GM19099 (cell line): Measurements from ENCODE around the gene SNX25.
A peak's percentile ranks its signal among the peaks of the same experiment; 100 is the strongest.

ENCODE experiments used
- POLR2A ChIP-seq: IDR thresholded peaks from 3 replicates; pipeline ENCODE4 v1.6.1; 2011; ENCODE audit warnings: low read depth; ENCODE audit not compliant: insufficient read length; ENCODE audit errors: extremely low read depth

The SNX25 gene

DNA sequence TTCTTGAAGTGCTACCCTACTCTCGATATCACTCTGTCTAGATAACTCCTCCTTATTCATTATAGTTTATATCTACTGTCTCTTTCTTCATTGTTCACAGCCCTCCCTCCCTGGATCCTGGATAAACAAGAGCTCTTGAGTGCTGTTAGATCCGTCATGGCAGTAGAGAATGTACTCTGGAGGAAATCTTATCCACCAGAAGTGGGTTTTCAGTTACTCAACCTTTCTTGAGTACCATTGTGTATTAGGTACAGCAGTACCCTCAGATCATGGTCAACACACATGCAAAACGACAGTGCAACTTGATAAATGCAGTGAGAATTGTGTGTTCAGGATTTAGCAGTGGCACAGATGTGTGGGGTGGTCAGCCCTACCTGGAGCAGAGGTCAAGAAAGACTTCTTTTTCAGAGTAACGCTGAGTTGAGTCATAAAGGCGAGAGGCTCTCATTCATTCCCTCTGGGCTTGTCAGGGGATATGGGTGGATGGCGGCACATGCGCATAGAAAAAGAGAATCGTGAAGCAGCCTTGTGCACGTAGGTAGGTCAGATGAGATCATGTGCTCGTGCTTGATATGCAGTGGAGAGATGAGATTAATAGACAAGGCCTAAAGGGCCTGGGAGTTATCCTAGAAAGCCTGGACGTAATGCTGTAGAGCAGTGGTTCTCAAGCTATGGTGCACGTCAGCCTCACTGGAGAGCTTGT lies 89.5 kb downstream of the SNX25 start:
- no peak for TF ChIP-seq POLR2A

DNA sequence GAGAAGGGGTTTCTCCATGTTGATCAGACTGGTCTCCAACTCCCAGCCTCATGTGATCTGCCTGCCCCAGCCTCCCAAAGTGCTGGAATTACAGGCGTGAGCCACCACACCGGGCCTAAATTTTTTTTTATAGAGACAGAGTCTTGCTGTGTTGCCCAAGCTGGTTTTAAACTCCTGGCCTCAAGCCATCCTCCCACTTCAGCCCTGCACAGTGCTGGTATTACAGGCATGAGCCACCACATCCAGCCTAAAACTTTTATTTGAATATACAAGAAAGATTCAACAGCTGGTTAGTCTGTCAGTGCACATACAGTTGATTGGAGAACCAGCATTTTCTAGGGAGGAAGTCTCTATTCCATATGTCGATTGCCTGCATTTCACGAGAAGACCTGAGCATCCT lies 95.1 kb downstream of the SNX25 start:
- TF ChIP-seq POLR2A = no peak

DNA sequence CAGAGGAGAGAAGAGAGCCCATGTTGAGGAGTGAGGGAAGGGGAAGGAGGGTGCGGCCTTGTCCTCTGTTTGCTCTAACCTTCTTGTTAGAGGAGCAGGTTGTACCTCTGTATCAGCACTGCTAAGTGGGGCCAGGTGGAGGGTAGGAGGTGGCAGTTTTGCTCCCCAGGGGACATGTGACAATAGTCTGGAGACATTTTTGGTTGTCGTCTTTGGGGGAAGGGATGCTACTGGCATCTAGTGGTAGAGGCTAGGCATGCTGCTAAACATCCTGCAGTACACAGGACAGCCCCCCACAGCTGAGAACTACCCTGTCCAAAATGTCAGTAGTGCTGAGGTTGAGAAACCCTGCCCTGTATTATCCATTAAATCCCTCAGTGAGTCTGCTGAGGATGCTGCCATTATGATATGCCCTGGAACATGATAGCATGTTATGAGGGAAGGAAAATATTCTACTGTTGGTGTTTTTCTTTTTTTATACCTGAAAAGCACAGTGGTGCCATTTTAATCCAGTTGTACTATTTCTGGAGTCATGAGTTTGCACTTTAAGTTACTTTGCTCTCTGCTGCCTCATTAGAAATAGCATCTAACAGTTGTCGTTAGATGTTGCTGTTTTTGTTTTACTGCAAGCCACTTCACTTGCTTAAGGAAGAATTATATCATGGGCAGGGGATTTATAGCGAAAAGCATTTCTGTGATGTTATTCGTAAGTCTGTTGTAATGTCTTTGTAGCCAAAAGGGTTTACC lies 95.7 kb downstream of the SNX25 start:
- peak; percentile 24 for TF ChIP-seq POLR2A

DNA sequence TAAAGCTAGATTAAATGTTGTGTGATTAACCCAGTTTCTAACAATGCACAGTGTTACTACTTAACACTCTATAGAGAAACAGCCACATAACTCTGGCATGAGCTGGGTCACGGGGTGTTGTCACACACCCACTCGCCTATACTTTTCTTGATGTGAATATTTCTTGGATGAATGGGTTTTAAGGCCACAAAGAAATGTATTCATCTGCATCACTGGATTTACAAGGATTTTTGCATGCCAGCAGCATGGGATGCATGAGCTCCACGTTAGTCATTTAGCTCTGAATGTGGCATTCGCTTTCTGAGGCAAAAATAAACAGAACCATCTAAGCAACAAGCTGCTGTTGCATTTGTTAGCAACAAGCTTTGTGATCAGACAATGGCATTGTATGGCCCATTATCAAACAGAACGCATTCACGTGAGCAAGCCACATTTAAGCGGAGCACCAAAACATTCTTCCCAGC lies 96.6 kb downstream of the SNX25 start:
- TF ChIP-seq POLR2A = no peak

DNA sequence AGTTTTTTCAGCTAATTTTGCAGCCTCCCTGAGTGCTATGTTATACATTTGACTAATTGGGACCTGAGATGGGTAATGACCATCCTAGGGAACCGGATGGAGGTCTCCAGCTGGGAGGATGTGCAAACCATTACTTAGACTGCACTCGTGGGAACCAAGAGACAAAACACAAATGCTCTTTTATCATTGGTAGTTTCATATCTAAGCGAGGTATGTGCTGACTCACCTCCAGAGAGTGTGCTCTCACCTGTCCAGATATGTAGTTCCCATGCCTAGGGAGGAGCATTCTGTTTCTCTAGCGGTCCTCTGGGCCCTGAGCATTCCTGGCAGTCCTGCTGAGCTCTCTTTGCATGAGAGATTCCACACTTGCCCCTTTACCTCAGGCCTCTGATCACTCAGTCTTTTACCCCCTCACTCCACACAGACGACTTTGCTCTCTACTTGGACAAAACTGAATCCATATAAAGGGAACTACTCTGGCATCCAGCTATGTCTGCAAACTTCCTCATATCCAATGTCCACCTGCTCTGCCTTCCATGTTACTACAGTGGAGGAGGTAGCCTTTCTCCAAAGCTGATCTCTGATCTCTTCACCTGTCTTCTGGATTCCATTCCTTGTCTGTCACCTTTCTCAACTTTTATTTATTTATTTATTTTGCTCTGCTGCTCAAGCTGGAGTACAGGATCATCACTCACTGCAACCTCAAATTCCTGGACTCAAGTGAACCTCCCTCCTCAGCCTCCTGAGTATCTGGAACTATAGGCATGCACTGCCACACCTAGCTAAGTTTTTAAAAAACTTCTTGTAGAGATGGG lies 97.9 kb downstream of the SNX25 start:
- peak; percentile 31 for TF ChIP-seq POLR2A

DNA sequence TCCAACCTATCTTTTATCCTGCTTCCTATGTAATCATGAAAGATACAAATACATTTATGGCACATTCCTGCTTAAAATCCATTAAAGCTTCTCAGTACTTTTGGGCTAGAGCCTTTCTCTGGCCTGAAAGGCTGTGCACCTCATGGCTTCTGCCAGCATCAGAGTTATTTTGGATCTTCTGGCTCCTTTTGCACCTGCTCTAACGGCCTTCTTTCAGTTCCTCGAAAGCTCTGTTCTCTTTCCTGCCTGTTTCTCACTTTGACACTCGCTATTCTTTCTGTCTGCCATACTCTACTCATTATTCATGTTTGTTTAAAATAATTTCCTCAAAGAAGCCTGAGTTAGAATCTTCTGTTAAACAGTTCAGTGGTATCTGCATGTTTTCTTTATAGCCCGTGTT lies 100.4 kb downstream of the SNX25 start:
- no peak for TF ChIP-seq POLR2A

DNA sequence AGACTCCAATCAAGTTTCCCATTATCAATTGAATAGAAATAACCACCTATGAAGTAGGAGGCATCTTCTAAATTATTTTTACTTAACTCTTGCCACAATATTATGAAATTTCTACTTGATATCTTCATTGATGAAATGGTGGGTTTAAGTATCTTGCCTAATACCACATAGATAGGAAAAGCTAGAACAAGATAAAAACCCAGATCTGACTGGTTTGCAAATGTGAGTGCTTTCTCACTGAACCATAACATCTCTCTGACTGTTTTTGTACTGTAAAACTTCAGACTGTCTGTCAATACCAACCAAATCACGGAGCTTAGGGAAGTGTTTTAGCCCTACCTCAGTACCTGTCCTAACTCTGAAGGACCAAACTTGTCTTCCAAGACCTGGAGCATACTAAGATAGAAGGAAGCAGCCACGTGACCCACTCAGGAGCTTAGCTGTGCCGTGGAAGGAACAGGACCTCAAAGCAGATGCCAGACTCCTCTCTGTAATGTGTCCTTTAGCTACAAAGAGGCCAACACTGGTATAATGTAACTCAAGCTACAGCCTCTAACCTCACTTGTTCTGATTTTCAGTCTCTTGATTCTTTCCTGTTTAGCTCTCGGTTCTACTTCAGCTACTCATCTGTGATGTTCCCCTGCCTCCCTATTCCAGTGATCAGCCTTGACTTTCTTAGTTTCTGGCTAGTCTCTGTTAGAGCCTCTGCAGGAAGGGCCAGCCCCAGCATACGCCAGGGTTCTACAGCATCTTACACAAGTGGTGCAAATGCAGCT lies 101.9 kb downstream of the SNX25 start:
- no peak for TF ChIP-seq POLR2A

DNA sequence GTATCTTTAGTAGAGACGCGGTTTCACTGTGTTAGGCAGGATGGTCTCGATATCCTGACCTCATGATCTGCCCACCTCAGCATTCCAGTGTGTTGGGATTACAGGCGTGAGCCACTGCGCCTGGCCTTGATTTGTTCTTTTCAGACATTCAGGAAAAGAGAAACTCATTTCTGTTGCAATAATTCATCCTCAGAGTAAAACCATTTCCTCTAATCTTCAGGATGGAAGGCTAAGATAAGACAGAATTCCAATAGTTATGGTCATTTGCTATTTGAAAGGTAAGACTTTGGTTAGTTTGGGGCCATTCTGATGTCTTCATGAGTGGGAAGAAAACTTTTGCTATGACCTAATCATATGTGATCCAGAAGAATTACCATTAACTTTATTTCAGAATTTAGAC lies 103.3 kb downstream of the SNX25 start:
- no peak for TF ChIP-seq POLR2A

DNA sequence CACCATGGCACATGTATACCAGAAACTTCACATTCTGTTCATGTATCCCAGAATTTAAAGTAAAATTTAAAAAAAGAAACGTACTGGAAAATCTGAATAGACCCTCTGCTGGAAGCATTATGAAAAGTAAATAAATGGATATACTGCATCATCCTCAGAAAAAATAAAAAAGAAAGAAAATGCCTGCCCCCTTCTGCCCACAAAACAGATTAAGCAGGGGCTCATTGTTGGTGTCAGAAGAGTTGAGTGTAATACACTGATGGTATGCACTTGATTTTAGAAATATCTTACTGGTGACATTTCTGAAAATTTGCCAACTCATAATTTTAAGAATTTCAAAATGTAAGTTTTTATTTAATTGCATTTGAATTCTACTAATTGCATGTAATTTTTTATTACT lies 108.5 kb downstream of the SNX25 start:
- TF ChIP-seq POLR2A = no peak

DNA sequence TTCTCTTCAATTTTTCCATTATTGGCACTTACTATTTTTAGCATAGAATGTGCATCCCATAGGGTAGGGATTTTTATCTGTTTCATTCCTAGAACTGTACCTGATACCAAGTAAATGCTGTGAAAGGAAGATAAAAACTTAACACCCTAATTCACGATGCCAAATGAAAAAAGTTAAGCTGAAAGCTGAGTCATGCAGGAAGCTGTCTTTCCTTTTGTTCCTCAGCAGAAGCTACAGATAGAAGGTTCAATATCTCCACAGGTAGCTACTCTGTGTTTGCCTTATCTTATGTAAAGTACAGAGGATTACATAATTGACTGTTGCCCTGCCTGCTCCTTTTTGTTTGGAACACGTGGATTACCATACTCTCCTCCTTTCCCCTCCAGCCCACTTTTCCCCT lies 109.3 kb downstream of the SNX25 start:
- TF ChIP-seq POLR2A = no peak

DNA sequence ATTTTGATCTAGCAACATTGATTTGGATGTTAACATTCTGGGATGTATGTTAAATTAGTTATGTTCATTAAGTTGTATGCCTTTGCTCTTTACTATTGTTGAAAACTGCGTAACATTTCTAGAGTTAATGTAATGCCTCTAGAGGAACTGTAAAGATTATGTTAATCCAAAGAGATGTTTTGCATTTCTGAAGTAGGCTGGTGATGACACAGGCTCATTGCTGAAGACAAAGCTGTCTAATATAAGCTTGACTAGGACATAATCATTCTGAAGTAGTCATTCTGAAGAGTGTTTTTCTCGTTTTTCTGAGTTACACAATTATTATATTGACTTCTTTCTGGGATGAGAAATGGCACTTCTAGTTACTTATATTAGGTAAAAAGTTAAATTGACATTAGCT lies 113.4 kb downstream of the SNX25 start:
- TF ChIP-seq POLR2A = no peak

DNA sequence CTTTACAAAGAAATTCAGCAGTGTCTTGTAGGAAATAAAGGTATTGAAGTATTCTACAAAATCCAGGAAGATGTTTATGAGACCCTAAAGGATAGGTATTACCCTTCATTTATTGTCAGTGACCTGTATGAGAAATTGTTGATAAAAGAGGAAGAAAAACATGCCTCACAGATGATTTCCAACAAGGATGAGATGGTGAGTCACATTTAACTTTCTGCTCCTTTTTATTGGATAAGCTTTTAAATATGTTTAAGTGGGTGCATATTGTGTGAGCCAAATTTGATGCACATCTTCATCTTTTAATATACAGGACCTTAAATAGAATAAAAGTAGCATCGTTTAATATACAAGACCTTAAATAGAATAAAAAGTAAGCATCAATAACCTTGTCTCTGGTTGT lies 114.2 kb downstream of the SNX25 start:
- no peak for TF ChIP-seq POLR2A

DNA sequence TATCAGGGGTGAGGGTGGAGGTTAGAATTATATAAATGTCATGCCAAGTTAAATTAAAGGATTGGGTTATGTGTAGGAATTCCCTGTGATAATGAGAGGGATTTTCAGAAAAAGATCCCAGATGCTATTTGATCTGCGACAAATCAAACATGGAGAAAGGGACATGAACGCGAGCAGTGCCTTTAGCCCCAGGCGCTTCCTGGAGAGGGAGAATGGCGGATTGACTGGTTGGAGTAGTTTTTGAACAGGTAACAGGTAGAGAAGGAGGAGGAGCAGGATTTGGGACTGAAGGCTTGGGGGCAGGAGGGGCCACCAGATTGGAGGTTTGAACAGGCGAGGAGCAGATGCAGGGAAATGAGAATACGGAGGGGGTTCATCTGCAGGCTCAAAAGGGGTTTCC lies 119.2 kb downstream of the SNX25 start:
- TF ChIP-seq POLR2A = no peak

DNA sequence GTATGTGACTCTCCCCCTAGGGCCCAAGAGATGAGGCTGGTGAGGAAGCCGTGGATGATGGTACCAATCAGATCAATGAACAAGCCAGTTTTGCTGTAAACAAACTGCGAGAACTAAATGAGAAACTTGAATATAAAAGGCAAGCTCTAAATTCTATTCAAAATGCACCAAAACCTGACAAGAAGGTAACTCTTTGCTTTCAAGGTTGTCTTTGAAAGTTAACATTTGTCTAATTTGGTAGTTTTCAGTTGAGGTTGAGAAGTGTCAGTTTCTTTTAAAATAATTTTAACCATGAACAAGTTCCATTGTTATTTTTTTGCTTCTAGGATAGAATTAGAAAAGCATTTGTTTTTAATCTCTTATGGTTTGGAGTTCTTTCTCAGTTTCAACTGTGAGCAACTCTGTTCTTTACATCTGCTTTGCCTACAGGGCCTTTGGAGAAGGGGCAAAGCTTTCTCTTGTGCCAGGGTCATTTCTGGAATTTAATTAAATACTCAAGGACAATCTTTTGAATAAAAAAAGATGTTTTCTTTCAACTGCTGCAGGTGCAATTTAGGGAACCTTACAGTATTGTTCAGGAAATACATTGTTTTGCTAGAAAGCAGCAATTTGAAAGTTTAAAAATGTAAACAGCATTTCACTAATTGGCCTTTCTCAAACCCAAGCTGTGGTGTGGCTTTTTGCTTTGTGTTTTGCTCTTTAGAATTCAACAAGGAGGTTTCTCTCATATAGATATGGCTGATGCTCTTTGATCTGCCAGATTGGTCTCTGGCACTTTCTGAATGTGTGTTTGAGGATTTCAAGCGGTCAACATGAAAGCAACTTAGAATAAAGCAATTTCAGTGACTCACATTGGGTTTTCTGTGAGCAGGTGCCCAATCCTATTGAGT lies 123.4 kb downstream of the SNX25 start:
- TF ChIP-seq POLR2A = no peak
